Measurements from ENCODE around the gene RAB40B.

RAB40B gene

GRCh38 chr17:82693168-82693867 is 5.2 kb downstream of the RAB40B start:
- no peak for TF ChIP-seq CTCF (IDR thresholded peaks at IDR 0.05; ENCODE audit: insufficient read depth, missing control alignments)
- no peak for DNase-seq (ENCODE audit: insufficient read length, low spot score)
- no peak for FAIRE-seq

- DNase-seq (ENCODE audit: insufficient read length, low spot score) (no peak), FAIRE-seq (no peak)
- no peak for TF ChIP-seq CTCF (IDR thresholded peaks at IDR 0.05; ENCODE audit: insufficient read depth, missing control alignments)
Observed at GRCh38 chr17:82692268-82692667, 6.2 kb downstream of the RAB40B start.

GRCh38 chr17:82691714-82692113 is 6.8 kb downstream of the RAB40B start:
- TF ChIP-seq CTCF (IDR thresholded peaks at IDR 0.05; ENCODE audit: insufficient read depth, missing control alignments), result no peak
- FAIRE-seq, result no peak
- no peak for DNase-seq (ENCODE audit: insufficient read length, low spot score)

GRCh38 chr17:82690786-82691489 is 7.6 kb downstream of the RAB40B start:
- FAIRE-seq (no peak), DNase-seq (ENCODE audit: insufficient read length, low spot score) (no peak)
- TF ChIP-seq CTCF (IDR thresholded peaks at IDR 0.05; ENCODE audit: insufficient read depth, missing control alignments), result no peak

GRCh38 chr17:82689077-82689476 is 9.4 kb downstream of the RAB40B start:
- TF ChIP-seq CTCF (IDR thresholded peaks at IDR 0.05; ENCODE audit: insufficient read depth, missing control alignments), result no peak
- FAIRE-seq (no peak), DNase-seq (ENCODE audit: insufficient read length, low spot score) (no peak)

GRCh38 chr17:82687871-82688270 is 10.6 kb downstream of the RAB40B start:
- DNase-seq (ENCODE audit: insufficient read length, low spot score), result no peak
- FAIRE-seq, result no peak

More at GRCh38 chr17:82687871-82688270, 10.6 kb downstream of the RAB40B start:
- TF ChIP-seq CTCF (IDR thresholded peaks at IDR 0.05; ENCODE audit: insufficient read depth, missing control alignments), result no peak
